SK-N-SH treated with all-trans-retinoic acid at 6 μM for 48 hours (cell line): ENCODE data around the gene KRT73.

ENCODE experiments used
- ATAC-seq: fragments of 200-7000 bp; cut with Tn5 transposase; 3 replicates; pipeline ENCODE4 v1.9.1; 2020; ENCODE audit warnings: mild to moderate bottlenecking, moderate library complexity
- ARNTL ChIP-seq: fragments of 450-650 bp; formaldehyde crosslinking; IDR thresholded peaks from 2 replicates; pipeline ENCODE4 v1.5.0; 2020; ENCODE audit warnings: low read depth, mild to moderate bottlenecking, moderate library complexity, borderline replicate concordance
- CSDC2 ChIP-seq: fragments of 250-450 bp; sonication (Bioruptor Pico); IDR thresholded peaks from 2 replicates; pipeline ENCODE4 v1.5.0; 2020; ENCODE audit warnings: mild to moderate bottlenecking, moderate library complexity
- CSRNP3 ChIP-seq: fragments of 250-450 bp; sonication (Bioruptor Pico); IDR thresholded peaks from 2 replicates; pipeline ENCODE4 v1.5.1; 2021; ENCODE audit warnings: mild to moderate bottlenecking, moderate library complexity
- GLIS3 ChIP-seq: fragments of 250-450 bp; sonication (Bioruptor Pico); IDR thresholded peaks from 2 replicates; pipeline ENCODE4 v1.5.0; 2020; ENCODE audit warnings: mild to moderate bottlenecking, moderate library complexity
- ISL1 ChIP-seq: fragments of 250-450 bp; sonication (Bioruptor Pico); IDR thresholded peaks from 2 replicates; pipeline ENCODE4 v2.1.2; 2022; ENCODE audit warnings: mild to moderate bottlenecking, moderate library complexity
- PATZ1 ChIP-seq: fragments of 250-450 bp; sonication (Bioruptor Pico); IDR thresholded peaks from 2 replicates; pipeline ENCODE4 v1.8.0; 2020; ENCODE audit warnings: mild to moderate bottlenecking, moderate library complexity, borderline replicate concordance
- POU6F1 ChIP-seq: fragments of 250-450 bp; sonication (Bioruptor Pico); IDR thresholded peaks from 2 replicates; pipeline ENCODE4 v1.8.0; 2021; ENCODE audit warnings: low read depth, mild to moderate bottlenecking, moderate library complexity, borderline replicate concordance
- PPARA ChIP-seq: fragments of 250-450 bp; sonication (Bioruptor Pico); IDR thresholded peaks from 2 replicates; pipeline ENCODE4 v1.5.0; 2020; ENCODE audit warnings: mild to moderate bottlenecking, borderline replicate concordance
- RARB ChIP-seq: fragments of 250-450 bp; sonication (Bioruptor Pico); IDR thresholded peaks from 2 replicates; pipeline ENCODE4 v1.8.0; 2021; ENCODE audit warnings: mild to moderate bottlenecking, moderate library complexity
- SNAI2 ChIP-seq: fragments of 250-450 bp; sonication (Bioruptor Pico); IDR thresholded peaks from 2 replicates; pipeline ENCODE4 v1.5.0; 2020; ENCODE audit warnings: mild to moderate bottlenecking, moderate library complexity
- TCF4 ChIP-seq: fragments of 250-450 bp; sonication (Bioruptor Pico); IDR thresholded peaks from 2 replicates; pipeline ENCODE4 v1.8.0; 2021; ENCODE audit warnings: mild to moderate bottlenecking, moderate library complexity, borderline replicate concordance
- TOX ChIP-seq: fragments of 250-450 bp; sonication (Bioruptor Pico); IDR thresholded peaks from 2 replicates; pipeline ENCODE4 v1.8.0; 2021; ENCODE audit warnings: mild to moderate bottlenecking, moderate library complexity, borderline replicate concordance
- TSHZ2 ChIP-seq: fragments of 250-450 bp; sonication (Bioruptor Pico); IDR thresholded peaks from 2 replicates; pipeline ENCODE4 v1.5.0; 2020; ENCODE audit warnings: mild to moderate bottlenecking, moderate library complexity
- ZC3H10 ChIP-seq: fragments of 250-450 bp; sonication (Bioruptor Pico); IDR thresholded peaks from 2 replicates; pipeline ENCODE4 v1.5.1; 2021; ENCODE audit warnings: mild to moderate bottlenecking, moderate library complexity
- ZFP3 ChIP-seq: fragments of 250-450 bp; sonication (Bioruptor Pico); IDR thresholded peaks from 2 replicates; pipeline ENCODE4 v1.5.0; 2020; ENCODE audit warnings: mild to moderate bottlenecking, moderate library complexity
- ZFP30 ChIP-seq: fragments of 450-650 bp; formaldehyde crosslinking; IDR thresholded peaks from 2 replicates; pipeline ENCODE4 v1.5.0; 2022; ENCODE audit warnings: mild to moderate bottlenecking, moderate library complexity
- ZNF565 ChIP-seq: fragments of 450-650 bp; formaldehyde crosslinking; conservative IDR thresholded peaks from 2 replicates; pipeline ENCODE4 v1.5.0; 2020; ENCODE audit warnings: low read depth, mild to moderate bottlenecking, moderate library complexity
- ZNF70 ChIP-seq: fragments of 450-650 bp; formaldehyde crosslinking; IDR thresholded peaks from 2 replicates; pipeline ENCODE4 v1.5.0; 2020; ENCODE audit warnings: mild to moderate bottlenecking, moderate library complexity

The KRT73 gene

GRCh38 chr12:52647601-52648000 is 29.2 kb upstream of the KRT73 start:
- no peak for ATAC-seq
- no peak for TF ChIP-seq ZFP30 (CRISPR knock-in tag)
- TF ChIP-seq ISL1 (CRISPR knock-in tag) = no peak
- TF ChIP-seq PATZ1 (CRISPR knock-in tag) = no peak
- TF ChIP-seq TSHZ2 (CRISPR knock-in tag) = no peak
- no peak for TF ChIP-seq TOX
- TF ChIP-seq, all 23 proteins: peak for 0

GRCh38 chr12:52646613-52647012 is 28.3 kb upstream of the KRT73 start:
- ATAC-seq = no peak
- no peak for TF ChIP-seq SNAI2 (CRISPR knock-in tag)
- no peak for TF ChIP-seq PPARA
- no peak for TF ChIP-seq ARNTL
- TF ChIP-seq PATZ1 (CRISPR knock-in tag) = no peak
- no peak for TF ChIP-seq POU6F1 (CRISPR knock-in tag)
- no peak for TF ChIP-seq ZNF70 (CRISPR knock-in tag)
- no peak for TF ChIP-seq ZFP3 (CRISPR knock-in tag)
- no peak for TF ChIP-seq TSHZ2 (CRISPR knock-in tag)
- TF ChIP-seq ISL1 (CRISPR knock-in tag) = no peak
- TF ChIP-seq ZFP30 (CRISPR knock-in tag) = no peak
- TF ChIP-seq GLIS3 (CRISPR knock-in tag) = no peak
- no peak for TF ChIP-seq CSDC2 (CRISPR knock-in tag)
- no peak for TF ChIP-seq TOX
- no peak for TF ChIP-seq ZNF565 (CRISPR knock-in tag)
- no peak for TF ChIP-seq TCF4
- TF ChIP-seq CSRNP3 (CRISPR knock-in tag) = no peak
- TF ChIP-seq RARB (CRISPR knock-in tag) = no peak
- TF ChIP-seq ZC3H10 (CRISPR knock-in tag) = no peak
